ENCODE results near the gene EDC4.

EDC4 gene

GRCh38 chr16:67877064-67877463 is 4.2 kb downstream of the EDC4 start:
- DNase-seq (ENCODE audit: low read depth, low spot score), result no peak

DNA sequence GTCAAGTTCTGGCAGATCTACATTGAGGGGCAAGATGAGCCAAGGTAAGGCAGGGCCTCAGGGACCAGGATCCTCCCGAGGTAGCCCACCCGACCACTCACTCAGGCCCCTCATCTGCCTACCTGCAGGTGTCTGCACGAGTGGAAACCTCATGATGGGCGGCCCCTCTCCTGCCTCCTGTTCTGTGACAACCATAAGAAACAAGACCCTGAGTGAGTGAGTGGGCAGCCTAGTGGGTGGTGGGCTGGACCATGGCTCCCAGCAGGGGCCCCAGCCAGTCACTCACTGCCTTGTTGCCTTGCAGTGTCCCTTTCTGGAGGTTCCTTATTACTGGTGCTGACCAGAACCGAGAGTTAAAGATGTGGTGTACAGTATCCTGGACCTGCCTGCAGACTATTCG is 5.4 kb downstream of the EDC4 start:
- no peak for DNase-seq (ENCODE audit: low read depth, low spot score)

DNA sequence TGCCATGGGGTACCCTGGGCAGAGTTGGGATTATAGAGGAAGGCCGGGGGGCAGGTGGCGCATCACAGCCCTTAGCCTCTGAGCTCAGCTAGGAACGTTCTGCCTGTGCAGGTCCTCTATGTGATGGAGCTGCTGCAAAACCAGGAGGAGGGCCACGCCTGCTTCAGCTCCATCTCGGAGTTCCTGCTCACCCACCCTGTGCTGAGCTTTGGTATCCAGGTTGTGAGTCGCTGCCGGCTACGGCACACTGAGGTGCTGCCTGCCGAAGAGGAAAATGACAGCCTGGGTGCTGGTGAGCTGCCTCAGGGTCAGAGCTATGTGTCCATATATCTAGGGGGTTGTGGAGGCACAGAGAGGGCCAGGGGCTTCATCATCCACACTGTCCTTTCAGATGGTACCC is 6.0 kb downstream of the EDC4 start:
- DNase-seq (ENCODE audit: low read depth, low spot score), result no peak

GRCh38 chr16:67879462-67879861 is 6.6 kb downstream of the EDC4 start:
- no peak for DNase-seq (ENCODE audit: low read depth, low spot score)

- no peak for DNase-seq (ENCODE audit: low read depth, low spot score)
Observed at GRCh38 chr16:67879936-67880335, 7.1 kb downstream of the EDC4 start.

GRCh38 chr16:67880584-67880983 is 7.7 kb downstream of the EDC4 start:
- no peak for DNase-seq (ENCODE audit: low read depth, low spot score)

- no peak for DNase-seq (ENCODE audit: low read depth, low spot score)
Observed at GRCh38 chr16:67881621-67882161, 8.8 kb downstream of the EDC4 start.

DNA sequence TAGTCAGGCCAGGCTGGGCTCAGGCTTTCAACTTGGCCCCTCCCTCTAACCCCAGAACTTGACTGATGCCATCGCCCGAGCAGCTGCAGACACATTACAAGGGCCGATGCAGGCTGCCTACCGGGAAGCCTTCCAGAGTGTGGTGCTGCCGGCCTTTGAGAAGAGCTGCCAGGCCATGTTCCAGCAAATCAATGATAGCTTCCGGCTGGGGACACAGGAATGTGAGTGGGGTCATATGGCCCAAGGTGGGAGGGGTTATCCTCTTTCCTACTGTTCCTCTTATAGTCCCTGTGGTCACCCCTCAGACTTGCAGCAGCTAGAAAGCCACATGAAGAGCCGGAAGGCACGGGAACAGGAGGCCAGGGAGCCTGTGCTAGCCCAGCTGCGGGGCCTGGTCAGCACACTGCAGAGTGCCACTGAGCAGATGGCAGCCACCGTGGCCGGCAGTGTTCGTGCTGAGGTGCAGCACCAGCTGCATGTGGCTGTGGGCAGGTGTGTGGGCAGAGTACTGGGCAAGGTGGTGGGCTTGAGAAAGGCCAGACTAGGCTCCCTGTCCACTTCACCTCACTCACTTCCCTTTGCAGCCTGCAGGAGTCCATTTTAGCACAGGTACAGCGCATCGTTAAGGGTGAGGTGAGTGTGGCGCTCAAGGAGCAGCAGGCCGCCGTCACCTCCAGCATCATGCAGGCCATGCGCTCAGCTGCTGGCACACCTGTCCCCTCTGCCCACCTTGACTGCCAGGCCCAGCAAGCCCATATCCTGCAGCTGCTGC is 9.7 kb downstream of the EDC4 start:
- DNase-seq (ENCODE audit: low read depth, low spot score), result no peak

- no peak for DNase-seq (ENCODE audit: low read depth, low spot score)
Observed at GRCh38 chr16:67883146-67883871, 10.5 kb downstream of the EDC4 start.

- peak; percentile 42 for DNase-seq (ENCODE audit: low read depth, low spot score)
Observed at GRCh38 chr16:67883872-67884261, 11.0 kb downstream of the EDC4 start.

- DNase-seq (ENCODE audit: low read depth, low spot score), result no peak
Observed at GRCh38 chr16:67884684-67885083, 11.8 kb downstream of the EDC4 start, which contains the start of gene NRN1L. TSS of gene NRN1L (plus strand) at chr16:67884885. CDS start at chr16:67884904, 19 bp downstream.

DNA sequence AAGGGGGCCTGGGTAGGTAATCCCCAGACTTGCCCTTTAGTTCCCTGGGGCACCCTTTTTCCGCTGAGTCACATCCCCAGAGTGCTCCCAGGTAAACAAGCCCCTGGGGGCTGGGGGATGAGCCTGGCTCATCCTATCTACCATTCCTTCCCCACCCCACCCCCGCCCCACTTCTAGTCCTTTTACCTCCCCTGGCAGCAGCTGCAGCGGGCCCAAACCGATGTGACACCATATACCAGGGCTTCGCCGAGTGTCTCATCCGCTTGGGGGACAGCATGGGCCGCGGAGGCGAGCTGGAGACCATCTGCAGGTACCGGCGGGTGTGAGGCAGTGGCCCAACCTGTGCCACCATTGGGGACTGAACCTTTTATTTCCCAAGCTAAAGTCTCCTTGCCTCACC is 12.7 kb downstream of the EDC4 start:
- DNase-seq (ENCODE audit: low read depth, low spot score), result no peak

DNA sequence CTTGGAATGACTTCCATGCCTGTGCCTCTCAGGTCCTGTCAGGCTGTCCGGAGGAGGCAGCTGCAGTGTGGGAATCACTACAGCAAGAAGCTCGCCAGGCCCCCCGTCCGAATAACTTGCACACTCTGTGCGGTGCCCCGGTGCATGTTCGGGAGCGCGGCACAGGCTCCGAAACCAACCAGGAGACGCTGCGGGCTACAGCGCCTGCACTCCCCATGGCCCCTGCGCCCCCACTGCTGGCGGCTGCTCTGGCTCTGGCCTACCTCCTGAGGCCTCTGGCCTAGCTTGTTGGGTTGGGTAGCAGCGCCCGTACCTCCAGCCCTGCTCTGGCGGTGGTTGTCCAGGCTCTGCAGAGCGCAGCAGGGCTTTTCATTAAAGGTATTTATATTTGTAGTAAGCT is 13.1 kb downstream of the EDC4 start:
- DNase-seq (ENCODE audit: low read depth, low spot score), result no peak

DNA sequence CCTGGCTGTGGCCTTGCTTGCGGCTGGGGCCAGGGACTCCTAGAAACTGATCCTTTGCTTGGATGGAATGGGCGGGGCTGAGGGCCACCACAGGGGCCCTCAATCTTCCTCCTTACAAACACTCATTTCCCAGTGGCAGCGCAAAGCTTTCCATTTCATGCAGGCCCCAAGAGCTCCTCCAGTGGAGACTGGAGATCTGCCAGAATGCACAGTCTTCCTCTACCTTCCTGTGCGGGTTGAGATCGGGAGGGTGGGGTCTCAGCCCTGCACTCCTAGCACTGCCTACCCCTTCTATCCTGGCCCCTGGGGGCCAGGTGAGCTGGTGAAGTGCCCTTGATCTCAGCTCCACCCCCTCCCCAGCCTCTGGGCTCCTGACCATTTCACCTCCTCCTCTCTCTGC is 13.5 kb downstream of the EDC4 start:
- no peak for DNase-seq (ENCODE audit: low read depth, low spot score)

GRCh38 chr16:67888331-67888730 is 15.5 kb downstream of the EDC4 start:
- DNase-seq (ENCODE audit: low read depth, low spot score), result no peak

GRCh38 chr16:67892375-67892774 is 19.5 kb downstream of the EDC4 start:
- no peak for DNase-seq (ENCODE audit: low read depth, low spot score)

GRCh38 chr16:67892899-67893742 is 20.3 kb downstream of the EDC4 start, which contains the start of gene PSKH1:
TSS of gene PSKH1 (plus strand) at chr16:67893254. CDS start at chr16:67908750, 15,496 bp downstream.
- peak; percentile 90 for DNase-seq (ENCODE audit: low read depth, low spot score)

- DNase-seq (ENCODE audit: low read depth, low spot score), result no peak
Observed at GRCh38 chr16:67893743-67894399, 21.0 kb downstream of the EDC4 start.

- no peak for DNase-seq (ENCODE audit: low read depth, low spot score)
Observed at GRCh38 chr16:67897231-67897630, 24.4 kb downstream of the EDC4 start.

DNA sequence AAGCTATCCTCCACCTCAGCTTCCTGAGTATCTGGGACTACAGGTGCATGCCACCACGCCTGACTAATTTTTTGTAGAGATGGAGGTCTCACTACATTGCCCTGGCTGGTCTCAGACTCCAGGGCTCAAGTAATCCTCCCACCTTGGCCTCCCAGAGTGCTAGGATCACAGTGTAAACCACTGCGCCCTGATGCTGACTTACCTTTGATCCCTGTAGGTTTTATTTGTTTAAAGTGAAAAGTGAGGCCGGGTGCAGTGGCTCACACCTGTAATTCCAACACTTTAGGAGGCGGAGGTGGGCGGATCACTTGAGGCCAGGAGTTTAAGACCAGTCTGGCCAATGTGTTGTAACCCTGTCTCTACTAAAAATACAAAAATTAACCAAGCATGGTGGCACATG is 28.9 kb downstream of the EDC4 start:
- DNase-seq (ENCODE audit: low read depth, low spot score), result no peak

DNA sequence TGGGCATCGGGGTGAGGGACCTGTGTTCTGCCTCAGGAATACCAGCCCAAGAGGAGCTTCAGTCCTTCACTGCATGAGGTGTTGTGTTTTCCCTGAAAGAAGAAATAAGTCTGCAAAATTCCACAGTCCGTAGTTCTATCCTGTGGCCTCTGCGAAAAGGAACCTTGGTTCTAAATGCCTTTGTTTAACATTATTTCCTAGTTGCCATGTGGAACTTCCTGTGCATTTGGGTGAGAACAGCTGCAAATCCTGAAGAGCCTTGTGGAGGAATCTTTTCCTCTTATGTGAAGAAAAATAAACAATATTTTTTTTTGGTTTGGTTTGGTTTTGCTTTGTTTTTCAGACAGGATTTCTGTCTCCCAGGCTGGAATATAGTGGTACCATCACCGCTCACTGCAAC is 30.0 kb downstream of the EDC4 start:
- no peak for DNase-seq (ENCODE audit: low read depth, low spot score)
